GM12878 (cell line): Measurements from ENCODE around the gene PLPP3. TPM values are rescaled to one million over a fixed set of nuclear protein-coding genes. Genes with fewer than 3 reads are reported as not detected.

Experiments
- ASH2L ChIP-seq: fragments of 300-600, 200-600 bp; sonication (generic); IDR thresholded peaks from 2 replicates; pipeline ENCODE4 v1.6.1; 2017; ENCODE audit warnings: low read depth, mild to moderate bottlenecking, borderline replicate concordance
- BHLHE40 ChIP-seq, 2 experiments: fragments of 450-650 bp in 1 of 2; IDR thresholded peaks; 2 replicates each; pipeline ENCODE4 v1.6.1; 2011 to 2017; ENCODE audit warnings: low read depth in 2 of 2, borderline replicate concordance in 1 of 2, improper control_type of control experiment in 1 of 2, low read length in 1 of 2, mild to moderate bottlenecking in 1 of 2
- CEBPB ChIP-seq, 2 experiments: fragments of 150-350 bp in 1 of 2; IDR thresholded peaks; 2 replicates each; pipeline ENCODE4 v1.6.1; 2012 to 2014; ENCODE audit warnings: low read depth in 2 of 2, low read length in 2 of 2, borderline replicate concordance in 1 of 2, inconsistent platforms in 1 of 2
- CREB1 ChIP-seq: IDR thresholded peaks from 2 replicates; pipeline ENCODE4 v1.6.1; 2012; ENCODE audit warnings: low read depth, mild to moderate bottlenecking, inconsistent platforms
- DPF2 ChIP-seq: fragments of 450-650 bp; IDR thresholded peaks from 2 replicates; pipeline ENCODE4 v1.6.1; 2017; ENCODE audit warnings: mild to moderate bottlenecking
- EED ChIP-seq: sonication (generic); IDR thresholded peaks from 2 replicates; pipeline ENCODE4 v1.6.1; 2016; ENCODE audit warnings: antibody characterized with exemption, low read depth
- HCFC1 ChIP-seq: fragments of 150-350 bp; IDR thresholded peaks from 2 replicates; pipeline ENCODE4 v1.6.1; 2014; ENCODE audit warnings: low read length
- HDAC6 ChIP-seq: fragments of 200-600 bp; sonication (generic); IDR thresholded peaks from one replicate; pipeline ENCODE4 v1.8.0; 2017; ENCODE audit warnings: antibody characterized with exemption; ENCODE audit not compliant: unreplicated experiment
- KAT2A ChIP-seq: conservative IDR thresholded peaks from 2 replicates; pipeline ENCODE4 v1.6.1; 2011; ENCODE audit warnings: low read depth, low read length; ENCODE audit not compliant: control insufficient read depth
- KDM1A ChIP-seq: fragments of 200-600 bp; sonication (generic); IDR thresholded peaks from 2 replicates; pipeline ENCODE4 v1.6.1; 2016; ENCODE audit warnings: borderline replicate concordance
- KLF5 ChIP-seq: fragments of 450-650 bp; IDR thresholded peaks from 2 replicates; pipeline ENCODE4 v1.6.1; 2014; ENCODE audit warnings: mild to moderate bottlenecking; ENCODE audit not compliant: partially characterized antibody
- MTA3 ChIP-seq: IDR thresholded peaks from 2 replicates; pipeline ENCODE4 v1.6.1; 2012; ENCODE audit warnings: low read length, inconsistent platforms, borderline replicate concordance
- NR2C1 ChIP-seq: fragments of 450-650 bp; IDR thresholded peaks from 2 replicates; pipeline ENCODE4 v1.6.1; 2017; ENCODE audit warnings: antibody characterized with exemption, mild to moderate bottlenecking, moderate library complexity
- PAX8 ChIP-seq: fragments of 450-650 bp; IDR thresholded peaks from 2 replicates; pipeline ENCODE4 v1.6.1; 2017; ENCODE audit warnings: mild to moderate bottlenecking, moderate library complexity
- POLR2AphosphoS5 ChIP-seq: IDR thresholded peaks from 2 replicates; pipeline ENCODE4 v1.6.1; 2011; ENCODE audit warnings: mild to moderate bottlenecking, low read length, inconsistent platforms
- POU2F2 ChIP-seq: IDR thresholded peaks from 3 replicates; pipeline ENCODE4 v1.6.1; 2011; ENCODE audit warnings: low read depth, mild to moderate bottlenecking, low read length, borderline replicate concordance
- SREBF1 ChIP-seq: IDR thresholded peaks from 2 replicates; pipeline ENCODE4 v1.6.1; 2012; ENCODE audit warnings: mild to moderate bottlenecking, low read length
- STAT3 ChIP-seq: IDR thresholded peaks from 2 replicates; pipeline ENCODE4 v1.6.1; 2011; ENCODE audit warnings: low read depth, low read length, improper control_type of control experiment
- ZBTB33 ChIP-seq: fragments of 450-650 bp; IDR thresholded peaks from 2 replicates; pipeline ENCODE4 v1.6.1; 2017; ENCODE audit warnings: mild to moderate bottlenecking
- ZNF217 ChIP-seq: fragments of 450-650 bp; IDR thresholded peaks from 2 replicates; pipeline ENCODE4 v1.6.1; 2017; ENCODE audit warnings: antibody characterized with exemption, mild to moderate bottlenecking
- ZNF592 ChIP-seq: fragments of 450-650 bp; IDR thresholded peaks from 2 replicates; pipeline ENCODE4 v1.6.1; 2017; ENCODE audit warnings: mild to moderate bottlenecking, moderate library complexity
- ZNF687 ChIP-seq: fragments of 450-650 bp; IDR thresholded peaks from 2 replicates; pipeline ENCODE4 v1.6.1; 2017; ENCODE audit warnings: mild to moderate bottlenecking, moderate library complexity
- ZSCAN29 ChIP-seq: fragments of 450-650 bp; IDR thresholded peaks from 2 replicates; pipeline ENCODE4 v1.6.1; 2017; ENCODE audit warnings: mild to moderate bottlenecking, moderate library complexity
- polyA plus RNA-seq, 11 experiments: library from polyadenylated mRNA; depleted of rRNA in 4 of 11; unstranded in 6 of 11; stranded (reverse) in 5 of 11; fragments of >200 nt; fragmentation: Nextera tagmentation in 4 of 11; fragmentation: Illumina TruSeq in 1 of 11; extraction: Ambion mirVana in 4 of 11; extraction: Trizol in 1 of 11; gene quantifications; 1 replicate in 1 of 11; 2 replicates in 10 of 11; pipeline versions ENCODE4 v1.2.1 to v1.2.3, GENCODE V29; 2011 to 2016; ENCODE audit warnings: inconsistent platforms in 2 of 11, missing spikeins in 2 of 11, low read depth in 1 of 11
- total RNA-seq, 4 experiments: library from RNA; depleted of rRNA in 3 of 4; stranded (reverse); fragments of >200 nt in 3 of 4; fragmentation: Illumina TruSeq in 1 of 4; extraction: Trizol in 1 of 4; gene quantifications; 2 replicates each; pipeline versions ENCODE4 v1.2.1 to v1.2.3, GENCODE V29; 2013 to 2021

Gene PLPP3
- total and polyA plus RNA-seq, 10 of the 15 experiments (the other 5 are each of a cell fraction or from before 2014, with no cell fraction given), result 6.4 to 26.8 (median 9.5) TPM

GRCh38 chr1:56526571-56527174, 52.7 kb downstream of the PLPP3 start (continued):
- TF ChIP-seq POLR2AphosphoS5 (no peak), ASH2L (no peak), STAT3 (no peak), KAT2A (no peak), HCFC1 (no peak), KDM1A (no peak), BHLHE40 (IDR thresholded peaks at IDR 0.05; ENCODE audit: borderline replicate concordance in 1 of 2, low read depth in 2 of 2, low read length in 1 of 2) (peak; percentile 80 to 82; a peak in 3 of 4 replicates), NR2C1 (no peak), ZSCAN29 (no peak), ZBTB33 (no peak), ZNF687 (no peak), PAX8 (no peak), SREBF1 (no peak), POU2F2 (peak; percentile 72; the same call in 2 of the 3 replicates), CREB1 (no peak; the same call in 1 of the 2 replicates), KLF5 (no peak), ZNF592 (no peak), EED (peak; percentile 89), HDAC6 (no peak), ZNF217 (no peak), CEBPB (IDR thresholded peaks at IDR 0.05; ENCODE audit: borderline replicate concordance in 1 of 2, low read depth in 2 of 2, low read length in 2 of 2) (no peak), DPF2 (peak; percentile 68; the same call in 1 of the 2 replicates), MTA3 (peak; percentile 75; the same call in 1 of the 2 replicates)
